Peyer's patch (tissue), 4 donors: ENCODE measurements around the gene MTG2. TPM values are rescaled to one million over a fixed set of nuclear protein-coding genes. Genes with fewer than 3 reads are reported as not detected.

Experiments
- DNase-seq, 3 donors: peaks; one replicate each; pipeline ENCODE4 v3.0.0-alpha.2; 2017 to 2019
- H3K27ac ChIP-seq, 4 donors: fragments of 200-600 bp; sonication (generic); one replicate each; pipeline ENCODE4 v1.5.1; 2016 to 2019
- H3K27me3 ChIP-seq, 2 donors: fragments of 200-600 bp; sonication (generic); one replicate each; pipeline ENCODE4 v1.5.1; 2019
- H3K36me3 ChIP-seq, 3 donors: fragments of 200-600 bp; sonication (generic); one replicate each; pipeline ENCODE4 v1.5.1; 2016 to 2019
- H3K4me1 ChIP-seq, 4 donors: fragments of 200-600 bp; sonication (generic); one replicate each; pipeline ENCODE4 v1.5.1; 2016 to 2019
- H3K4me3 ChIP-seq, 4 donors: fragments of 200-600 bp; sonication (generic); 1 replicate in 3 of 4; 2 replicates in 1 of 4; pipeline ENCODE4 v1.5.1; 2016 to 2019; ENCODE audit warnings: mild to moderate bottlenecking in 1 of 4
- H3K9me3 ChIP-seq, 4 donors: fragments of 200-600 bp; sonication (generic); one replicate each; pipeline ENCODE4 v1.5.1; 2016 to 2019; ENCODE audit warnings: mild to moderate bottlenecking in 1 of 4
- CTCF ChIP-seq, 6 experiments: fragments of 450-650 bp in 4 of 6; fragments of 200-600 bp in 2 of 6; sonication (generic) in 1 of 6; IDR thresholded peaks; one replicate each; pipeline ENCODE4 v1.5.1; 2017 to 2019; ENCODE audit warnings: antibody characterized with exemption in 6 of 6, mild to moderate bottlenecking in 3 of 6, moderate library complexity in 1 of 6
- POLR2A ChIP-seq, 2 donors: fragments of 450-650 bp; IDR thresholded peaks; one replicate each; pipeline ENCODE4 v1.5.1; 2017; ENCODE audit warnings: antibody characterized with exemption in 2 of 2, mild to moderate bottlenecking in 2 of 2, moderate library complexity in 2 of 2
- total RNA-seq, 4 donors: library from RNA; depleted of rRNA; stranded (reverse); fragments of >200 nt; gene quantifications; one replicate each; pipeline ENCODE4 v1.1.0, GENCODE V29; 2016

The MTG2 gene
- total RNA-seq, 4 donors from 2014 or later, result 23.1 to 62.2 (median 31.6) TPM

GRCh38 chr20:62212299-62212698 is 29.5 kb downstream of the MTG2 start:
- Histone ChIP-seq H3K27ac (no peak overlapping the region), H3K9me3 (no peaks in the 10 kb centered on the region), H3K27me3 (peaks cover 0 to 8% of the 10 kb centered on the region in 2 donors), H3K4me3 (no peak overlapping the region), H3K4me1 (no peaks in the 10 kb centered on the region), H3K36me3 (no peaks in the 10 kb centered on the region)
- TF ChIP-seq CTCF (IDR thresholded peaks at IDR 0.05) (no peak), POLR2A (IDR thresholded peaks at IDR 0.05) (no peak)
- DNase-seq, result no peak

GRCh38 chr20:62214067-62214466 is 31.2 kb downstream of the MTG2 start:
- Histone ChIP-seq H3K27me3 (peaks cover 0 to 13% of the 10 kb centered on the region in 2 donors), H3K9me3 (no peaks in the 10 kb centered on the region)
- TF ChIP-seq CTCF (IDR thresholded peaks at IDR 0.05) (no peak), POLR2A (IDR thresholded peaks at IDR 0.05) (no peak)

GRCh38 chr20:62215020-62215990 is 32.5 kb downstream of the MTG2 start:
- H3K27me3 ChIP-seq, result peaks cover 0 to 19% of the 10 kb centered on the region in 2 donors
- DNase-seq, result no peak
- TF ChIP-seq CTCF (IDR thresholded peaks at IDR 0.05) (no peak), POLR2A (IDR thresholded peaks at IDR 0.05) (no peak)

More at GRCh38 chr20:62214067-62214466, 31.2 kb downstream of the MTG2 start:
- Histone ChIP-seq H3K4me3 (no peak overlapping the region), H3K36me3 (no peaks in the 10 kb centered on the region), H3K27ac (no peak overlapping the region), H3K4me1 (peaks cover 0 to 2% (median 0%) of the 10 kb centered on the region in 4 donors)
- DNase-seq, result no peak

GRCh38 chr20:62215991-62216635 is 33.3 kb downstream of the MTG2 start:
- no peak overlapping the region for H3K4me3 ChIP-seq
- no peak for DNase-seq
- H3K9me3 ChIP-seq, result no peaks in the 10 kb centered on the region
- no peak for TF ChIP-seq CTCF (IDR thresholded peaks at IDR 0.05)
- no peak for TF ChIP-seq POLR2A (IDR thresholded peaks at IDR 0.05)
- H3K27ac ChIP-seq, result no peak overlapping the region
- H3K27me3 ChIP-seq, result peaks cover 2 to 27% of the 10 kb centered on the region in 2 donors
- no peaks in the 10 kb centered on the region for H3K36me3 ChIP-seq
- H3K4me1 ChIP-seq, result peaks cover 0 to 14% (median 5%) of the 10 kb centered on the region in 4 donors

More at GRCh38 chr20:62215020-62215990, 32.5 kb downstream of the MTG2 start:
- peaks cover 0 to 9% (median 3%) of the 10 kb centered on the region in 4 donors for H3K4me1 ChIP-seq
- H3K9me3 ChIP-seq, result no peaks in the 10 kb centered on the region
- no peak overlapping the region for H3K4me3 ChIP-seq
- H3K27ac ChIP-seq, result no peak overlapping the region
- no peaks in the 10 kb centered on the region for H3K36me3 ChIP-seq

GRCh38 chr20:62216636-62217566 is 34.1 kb downstream of the MTG2 start:
- Histone ChIP-seq H3K4me3 (no peak overlapping the region), H3K36me3 (no peaks in the 10 kb centered on the region), H3K27me3 (peaks cover 2 to 35% of the 10 kb centered on the region in 2 donors), H3K4me1 (peaks cover 0 to 14% (median 5%) of the 10 kb centered on the region in 4 donors), H3K9me3 (no peaks in the 10 kb centered on the region), H3K27ac (no peak overlapping the region)
- DNase-seq, result no peak
- TF ChIP-seq POLR2A (IDR thresholded peaks at IDR 0.05), result no peak
- TF ChIP-seq CTCF (IDR thresholded peaks at IDR 0.05), result no peak
